ENCODE measurements around the gene CAB39. TPM values are rescaled to one million over a fixed set of nuclear protein-coding genes. Genes with fewer than 3 reads are reported as not detected.

The CAB39 gene
- total and polyA plus RNA-seq, 2 of the 8 experiments (the other 6 are each of a cell fraction or from before 2014, with no cell fraction given) = 16.4 to 50.5 TPM

- no peaks in the 10 kb centered on the region for H3K79me1 ChIP-seq (ENCODE audit: low read depth, low read length)
- H4K91ac ChIP-seq (replicated peaks; ENCODE audit: insufficient read length, low read length) = no peak overlapping the region
- no peak overlapping the region for H3K4me3 ChIP-seq (ENCODE audit: extremely low read depth in 1 of 4, insufficient read depth in 2 of 4, low read depth in 3 of 4, low read length in 4 of 4)
- H2BK20ac ChIP-seq (ENCODE audit: low read length) = no peak overlapping the region
- H3K27ac ChIP-seq (ENCODE audit: low read depth, low read length) = no peak overlapping the region
- H2BK15ac ChIP-seq (ENCODE audit: low read length) = no peak overlapping the region
- H3K4me1 ChIP-seq (replicated peaks in 1 of 4; ENCODE audit: control insufficient read depth in 3 of 4, insufficient read depth in 4 of 4, low read length in 3 of 4) = no peaks in the 10 kb centered on the region
- H2AK5ac ChIP-seq (ENCODE audit: low read depth, low read length) = no peak overlapping the region
- DNase-seq (ENCODE audit: low read depth in 1 of 2, low spot score in 2 of 2) (no peak), FAIRE-seq (no peak)
- H3K4me2 ChIP-seq (ENCODE audit: insufficient read depth in 1 of 2, low read depth in 2 of 2, low read length in 2 of 2) = no peak overlapping the region
- no peaks in the 10 kb centered on the region for H3K27me3 ChIP-seq (replicated peaks in 1 of 4; ENCODE audit: control insufficient read depth in 3 of 4, extremely low read depth in 1 of 4, insufficient read depth in 3 of 4, low read length in 3 of 4)
- H2BK12ac ChIP-seq (ENCODE audit: low read depth, low read length) = peak overlapping the region; percentile 44; the same call in 1 of the 2 replicates
- H3K18ac ChIP-seq (ENCODE audit: extremely low read depth, low read length) = no peak overlapping the region
- no peak overlapping the region for H3K9ac ChIP-seq (replicated peaks in 1 of 4; ENCODE audit: extremely low read depth in 1 of 4, low read depth in 3 of 4, low read length in 3 of 4)
- no peaks in the 10 kb centered on the region for H3K9me3 ChIP-seq (ENCODE audit: insufficient read depth in 2 of 2, low read depth in 1 of 2, low read length in 1 of 2)
- no peaks in the 10 kb centered on the region for H3K36me3 ChIP-seq (ENCODE audit: control insufficient read depth in 2 of 4, insufficient read depth in 4 of 4, low read length in 3 of 4)
- no peak overlapping the region for H3K56ac ChIP-seq (replicated peaks; ENCODE audit: insufficient read length, low read depth, low read length)
- H3K4ac ChIP-seq (replicated peaks; ENCODE audit: insufficient read length, low read depth, low read length) = no peak overlapping the region
- ChIA-PET CTCF (ENCODE audit: partially characterized antibody) (interaction anchor here (1.3 to 1.8 kb wide), 2 partner anchors 8 to 58 kb away, joined by 3 to 5 read pairs; partner anchors contain the start of gene CAB39), POLR2A (ENCODE audit: partially characterized antibody) (interaction anchor here (0.8 kb wide), 1 partner anchor 59 kb away, joined by 3 read pairs; no protein-coding TSS in a partner anchor)
- TF ChIP-seq BACH1 (IDR thresholded peaks at IDR 0.05; ENCODE audit: low read length) (no peak), CTCF (IDR thresholded peaks at IDR 0.05; ENCODE audit: control extremely low read depth in 1 of 3, insufficient read depth in 1 of 3, low read depth in 1 of 3, low read length in 3 of 3) (no peak)
- no peak overlapping the region for H2AFZ ChIP-seq (ENCODE audit: low read length)
- H4K8ac ChIP-seq (ENCODE audit: extremely low read depth, insufficient read depth, low read length) = no peak overlapping the region
- peaks cover 5% of the 10 kb centered on the region; the same call in 1 of the 2 replicates for H3K23me2 ChIP-seq (ENCODE audit: low read depth, low read length)
- H3K79me2 ChIP-seq (ENCODE audit: control insufficient read depth in 1 of 2, insufficient read depth in 2 of 2, low read length in 2 of 2) = no peaks in the 10 kb centered on the region
- H4K20me1 ChIP-seq (replicated peaks in 1 of 2; ENCODE audit: control insufficient read depth in 1 of 2, insufficient read depth in 2 of 2, low read length in 2 of 2) = no peaks in the 10 kb centered on the region
- H2BK120ac ChIP-seq (replicated peaks; ENCODE audit: low read depth, low read length) = no peak overlapping the region
- no peak overlapping the region for H3K14ac ChIP-seq (ENCODE audit: insufficient read length)
- H2BK5ac ChIP-seq (ENCODE audit: low read depth, low read length) = no peak overlapping the region
- 85% methylated on average over 3 of the region's 3 CpGs; no CpG with 5 or more reads in 1 of the 2 experiments for WGBS, 2 experiments (ENCODE audit: extremely low coverage in 1 of 2, insufficient coverage in 1 of 2, insufficient read length in 1 of 2, insufficient replicate concordance in 2 of 2, low coverage in 1 of 2, low lambda C conversion rate in 2 of 2, missing lambda C conversion rate in 1 of 2)
- H4K5ac ChIP-seq (ENCODE audit: insufficient read length, low read depth, low read length) = no peak overlapping the region
- no peak overlapping the region for H3K23ac ChIP-seq (ENCODE audit: insufficient read length)
Measured at GRCh38 chr2:230703514-230703913, 9.1 kb upstream of the CAB39 start.

All from H1 (cell line).